ENCODE results near the gene KREMEN2. TPM values are rescaled to one million over a fixed set of nuclear protein-coding genes. Genes with fewer than 3 reads are reported as not detected.
"Not testable (repeated sequence)": the region's sequence is repeated elsewhere in the genome, so short reads cannot be mapped to it uniquely, and the experiment has no call there.

The KREMEN2 gene
- polyA plus RNA-seq, 4 donors = 0.15 to 0.54 (median 0.47) TPM; not detected in 1

DNA sequence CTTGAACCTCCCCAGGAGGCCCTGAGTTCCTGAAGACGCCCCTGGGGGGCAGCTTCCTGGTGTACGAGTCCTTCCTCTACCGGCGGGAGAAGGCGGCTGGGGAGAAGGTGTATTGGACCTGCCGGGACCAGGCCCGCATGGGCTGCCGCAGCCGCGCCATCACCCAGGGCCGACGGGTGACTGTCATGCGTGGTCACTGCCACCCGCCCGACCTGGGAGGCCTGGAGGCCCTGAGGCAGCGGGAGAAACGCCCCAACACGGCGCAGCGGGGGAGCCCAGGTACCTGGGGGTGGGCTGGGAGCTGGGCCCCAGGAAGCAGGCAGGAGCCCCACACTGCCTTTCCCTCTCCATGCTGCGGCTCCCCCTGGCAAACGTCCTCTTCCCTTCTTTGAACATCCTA lies 30.4 kb upstream of the KREMEN2 start:
- DNase-seq = no peak
- H3K36me3 ChIP-seq (ENCODE audit: control insufficient read depth in 3 of 3, insufficient read depth in 2 of 3, low read depth in 1 of 3, low read length in 3 of 3) = peaks cover 16 to 73% (median 18%) of the 10 kb centered on the region in 3 donors
- 86 to 93% (median 90%) methylated on average over 18 to 22 of the region's 22 CpGs for WGBS, 3 donors
- no peaks in the 10 kb centered on the region for H3K4me1 ChIP-seq (ENCODE audit: control insufficient read depth in 3 of 3, insufficient read depth in 2 of 3, low read depth in 1 of 3, low read length in 2 of 3)
- no peaks in the 10 kb centered on the region for H3K27me3 ChIP-seq (ENCODE audit: control insufficient read depth in 3 of 3, insufficient read depth in 3 of 3, low read length in 3 of 3)
- no peak for FAIRE-seq
- no peak overlapping the region for H3K4me3 ChIP-seq (ENCODE audit: low read depth in 1 of 3, low read length in 3 of 3)
- no peaks in the 10 kb centered on the region for H3K9me3 ChIP-seq (ENCODE audit: control insufficient read depth in 2 of 2, insufficient read depth in 1 of 2, low read depth in 1 of 2, low read length in 1 of 2)
- H3K27ac ChIP-seq (ENCODE audit: low read depth in 1 of 3, low read length in 2 of 3) = no peak overlapping the region

DNA sequence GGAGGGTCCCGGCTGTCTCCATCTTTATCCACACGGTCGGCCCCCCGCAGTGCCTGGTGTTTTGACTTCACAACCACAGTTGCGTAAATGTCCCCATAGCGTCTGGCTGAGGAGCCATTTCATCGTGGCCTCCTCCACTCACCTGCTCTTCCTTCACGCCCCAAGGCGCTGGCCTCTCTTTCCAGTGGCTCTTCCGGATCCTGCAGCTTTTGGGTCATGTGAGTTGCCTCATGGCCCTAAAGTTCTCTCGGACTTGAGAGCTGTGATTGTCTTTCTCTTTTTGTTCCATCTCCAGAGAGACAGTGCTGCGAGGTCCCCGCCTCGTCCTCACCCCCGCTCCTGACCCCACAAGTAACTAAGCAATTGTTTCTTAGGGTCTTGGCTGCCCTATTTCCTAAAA lies 29.6 kb upstream of the KREMEN2 start:
- 87 to 95% (median 92%) methylated on average over 15 of the region's 15 CpGs for WGBS, 3 donors
- H3K4me3 ChIP-seq (ENCODE audit: low read depth in 1 of 3, low read length in 3 of 3) = no peak overlapping the region
- H3K27ac ChIP-seq (ENCODE audit: low read depth in 1 of 3, low read length in 2 of 3) = no peak overlapping the region
- peaks cover 17 to 71% (median 18%) of the 10 kb centered on the region in 3 donors for H3K36me3 ChIP-seq (ENCODE audit: control insufficient read depth in 3 of 3, insufficient read depth in 2 of 3, low read depth in 1 of 3, low read length in 3 of 3)
- no peaks in the 10 kb centered on the region for H3K4me1 ChIP-seq (ENCODE audit: control insufficient read depth in 3 of 3, insufficient read depth in 2 of 3, low read depth in 1 of 3, low read length in 2 of 3)
- H3K27me3 ChIP-seq (ENCODE audit: control insufficient read depth in 3 of 3, insufficient read depth in 3 of 3, low read length in 3 of 3) = no peaks in the 10 kb centered on the region
- H3K9me3 ChIP-seq (ENCODE audit: control insufficient read depth in 2 of 2, insufficient read depth in 1 of 2, low read depth in 1 of 2, low read length in 1 of 2) = no peaks in the 10 kb centered on the region
- FAIRE-seq (no peak), DNase-seq (no peak)

- H3K4me3 ChIP-seq (ENCODE audit: low read depth in 1 of 3, low read length in 3 of 3) = no peak overlapping the region
- H3K36me3 ChIP-seq (ENCODE audit: control insufficient read depth in 3 of 3, insufficient read depth in 2 of 3, low read depth in 1 of 3, low read length in 3 of 3) = peaks cover 21 to 70% (median 23%) of the 10 kb centered on the region in 3 donors
- no peaks in the 10 kb centered on the region for H3K9me3 ChIP-seq (ENCODE audit: control insufficient read depth in 2 of 2, insufficient read depth in 1 of 2, low read depth in 1 of 2, low read length in 1 of 2)
- DNase-seq (no peak), FAIRE-seq (no peak)
- no peaks in the 10 kb centered on the region for H3K4me1 ChIP-seq (ENCODE audit: control insufficient read depth in 3 of 3, insufficient read depth in 2 of 3, low read depth in 1 of 3, low read length in 2 of 3)
- H3K27ac ChIP-seq (ENCODE audit: low read depth in 1 of 3, low read length in 2 of 3) = no peak overlapping the region
- H3K27me3 ChIP-seq (ENCODE audit: control insufficient read depth in 3 of 3, insufficient read depth in 3 of 3, low read length in 3 of 3) = no peaks in the 10 kb centered on the region
- WGBS, 3 donors = 87 to 94% (median 94%) methylated on average over 19 to 22 of the region's 22 CpGs
Observed at GRCh38 chr16:2936436-2937011, 27.6 kb upstream of the KREMEN2 start.

DNA sequence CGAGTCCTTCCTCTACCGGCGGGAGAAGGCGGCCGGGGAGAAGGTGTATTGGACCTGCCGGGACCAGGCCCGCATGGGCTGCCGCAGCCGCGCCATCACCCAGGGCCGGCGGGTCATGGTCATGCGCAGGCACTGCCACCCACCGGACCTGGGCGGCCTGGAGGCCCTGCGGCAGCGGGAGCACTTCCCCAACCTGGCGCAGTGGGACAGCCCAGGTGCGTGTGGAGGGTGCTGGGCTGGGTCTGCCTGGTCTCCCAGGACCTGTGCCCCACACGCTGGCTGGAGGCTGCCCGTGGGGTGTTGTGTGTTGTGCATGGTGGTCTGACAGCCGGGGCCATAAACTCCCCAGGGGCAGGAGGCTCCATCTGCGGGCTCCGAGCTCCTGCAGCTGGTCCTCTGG lies 26.9 kb upstream of the KREMEN2 start:
- H3K36me3 ChIP-seq (ENCODE audit: control insufficient read depth in 3 of 3, insufficient read depth in 2 of 3, low read depth in 1 of 3, low read length in 3 of 3) = peaks cover 21 to 70% (median 23%) of the 10 kb centered on the region in 3 donors
- H3K9me3 ChIP-seq (ENCODE audit: control insufficient read depth in 2 of 2, insufficient read depth in 1 of 2, low read depth in 1 of 2, low read length in 1 of 2) = no peaks in the 10 kb centered on the region
- WGBS, 3 donors = 92 to 98% (median 97%) methylated on average over 16 to 24 of the region's 24 CpGs
- H3K4me1 ChIP-seq (ENCODE audit: control insufficient read depth in 3 of 3, insufficient read depth in 2 of 3, low read depth in 1 of 3, low read length in 2 of 3) = no peaks in the 10 kb centered on the region
- no peak for FAIRE-seq
- DNase-seq = no peak
- H3K27me3 ChIP-seq (ENCODE audit: control insufficient read depth in 3 of 3, insufficient read depth in 3 of 3, low read length in 3 of 3) = no peaks in the 10 kb centered on the region
- no peak overlapping the region for H3K27ac ChIP-seq (ENCODE audit: low read depth in 1 of 3, low read length in 2 of 3)
- no peak overlapping the region for H3K4me3 ChIP-seq (ENCODE audit: low read depth in 1 of 3, low read length in 3 of 3)

GRCh38 chr16:2938206-2938605 lies 25.9 kb upstream of the KREMEN2 start:
- Histone ChIP-seq H3K27ac (ENCODE audit: low read depth in 1 of 3, low read length in 2 of 3) (no peak overlapping the region), H3K27me3 (ENCODE audit: control insufficient read depth in 3 of 3, insufficient read depth in 3 of 3, low read length in 3 of 3) (no peaks in the 10 kb centered on the region), H3K36me3 (ENCODE audit: control insufficient read depth in 3 of 3, insufficient read depth in 2 of 3, low read depth in 1 of 3, low read length in 3 of 3) (peaks cover 16 to 68% (median 21%) of the 10 kb centered on the region in 3 donors), H3K9me3 (ENCODE audit: control insufficient read depth in 2 of 2, insufficient read depth in 1 of 2, low read depth in 1 of 2, low read length in 1 of 2) (no peaks in the 10 kb centered on the region), H3K4me3 (ENCODE audit: low read depth in 1 of 3, low read length in 3 of 3) (no peak overlapping the region), H3K4me1 (ENCODE audit: control insufficient read depth in 3 of 3, insufficient read depth in 2 of 3, low read depth in 1 of 3, low read length in 2 of 3) (no peaks in the 10 kb centered on the region)
- no peak for FAIRE-seq
- 96 to 100% (median 96%) methylated on average over 12 of the region's 12 CpGs for WGBS, 3 donors
- no peak for DNase-seq

DNA sequence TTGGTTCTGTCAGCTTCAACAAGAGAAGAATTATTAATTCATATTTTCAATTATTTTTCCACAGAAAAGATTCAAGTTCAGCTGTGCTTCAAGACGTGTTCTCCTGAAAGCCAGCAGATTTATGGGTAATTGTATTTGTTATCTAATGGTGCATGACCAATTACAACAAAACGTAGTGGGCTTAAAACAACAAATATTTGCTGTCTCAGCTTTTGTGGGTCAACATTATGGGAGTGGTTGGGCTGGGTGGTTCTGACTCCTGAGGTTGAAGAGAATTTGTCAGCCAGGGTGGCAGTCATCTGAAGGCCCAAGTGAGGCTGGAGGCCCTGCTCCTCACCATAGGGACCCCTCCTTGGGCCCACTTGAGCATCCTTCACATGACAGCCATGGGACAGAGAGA lies 24.1 kb upstream of the KREMEN2 start:
- Histone ChIP-seq H3K9me3 (ENCODE audit: control insufficient read depth in 2 of 2, insufficient read depth in 1 of 2, low read depth in 1 of 2, low read length in 1 of 2) (no peaks in the 10 kb centered on the region), H3K27me3 (ENCODE audit: control insufficient read depth in 3 of 3, insufficient read depth in 3 of 3, low read length in 3 of 3) (no peaks in the 10 kb centered on the region), H3K27ac (ENCODE audit: low read depth in 1 of 3, low read length in 2 of 3) (no peak overlapping the region), H3K4me1 (ENCODE audit: control insufficient read depth in 3 of 3, insufficient read depth in 2 of 3, low read depth in 1 of 3, low read length in 2 of 3) (no peaks in the 10 kb centered on the region), H3K36me3 (ENCODE audit: control insufficient read depth in 3 of 3, insufficient read depth in 2 of 3, low read depth in 1 of 3, low read length in 3 of 3) (peaks cover 8 to 57% (median 18%) of the 10 kb centered on the region in 3 donors), H3K4me3 (ENCODE audit: low read depth in 1 of 3, low read length in 3 of 3) (no peak overlapping the region)
- 81 to 83% (median 83%) methylated on average over 2 of the region's 2 CpGs for WGBS, 3 donors
- DNase-seq (no peak), FAIRE-seq (no peak)

GRCh38 chr16:2942045-2942444 lies 22.0 kb upstream of the KREMEN2 start:
- Histone ChIP-seq H3K27me3 (ENCODE audit: control insufficient read depth in 3 of 3, insufficient read depth in 3 of 3, low read length in 3 of 3) (no peaks in the 10 kb centered on the region), H3K4me1 (ENCODE audit: control insufficient read depth in 3 of 3, insufficient read depth in 2 of 3, low read depth in 1 of 3, low read length in 2 of 3) (no peaks in the 10 kb centered on the region), H3K36me3 (ENCODE audit: control insufficient read depth in 3 of 3, insufficient read depth in 2 of 3, low read depth in 1 of 3, low read length in 3 of 3) (peaks cover 8 to 40% (median 12%) of the 10 kb centered on the region in 3 donors), H3K4me3 (ENCODE audit: low read depth in 1 of 3, low read length in 3 of 3) (no peak overlapping the region), H3K9me3 (ENCODE audit: control insufficient read depth in 2 of 2, insufficient read depth in 1 of 2, low read depth in 1 of 2, low read length in 1 of 2) (no peaks in the 10 kb centered on the region), H3K27ac (ENCODE audit: low read depth in 1 of 3, low read length in 2 of 3) (no peak overlapping the region)
- WGBS, 3 donors = 82 to 90% (median 90%) methylated on average over 4 of the region's 4 CpGs
- no peak for DNase-seq
- FAIRE-seq = no peak

- H3K9me3 ChIP-seq (ENCODE audit: control insufficient read depth in 2 of 2, insufficient read depth in 1 of 2, low read depth in 1 of 2, low read length in 1 of 2); H3K27me3 ChIP-seq (ENCODE audit: control insufficient read depth in 3 of 3, insufficient read depth in 3 of 3, low read length in 3 of 3); DNase-seq; H3K27ac ChIP-seq (ENCODE audit: low read depth in 1 of 3, low read length in 2 of 3); H3K4me1 ChIP-seq (ENCODE audit: control insufficient read depth in 3 of 3, insufficient read depth in 2 of 3, low read depth in 1 of 3, low read length in 2 of 3); H3K4me3 ChIP-seq (ENCODE audit: low read depth in 1 of 3, low read length in 3 of 3); FAIRE-seq: not testable (repeated sequence)
- 88 to 92% (median 88%) methylated on average over 12 of the region's 12 CpGs for WGBS, 3 donors
- H3K36me3 ChIP-seq (ENCODE audit: control insufficient read depth in 3 of 3, insufficient read depth in 2 of 3, low read depth in 1 of 3, low read length in 3 of 3) = peaks cover 5 to 28% (median 8%) of the 10 kb centered on the region in 3 donors
Observed at GRCh38 chr16:2943716-2944115, 20.4 kb upstream of the KREMEN2 start.

- Histone ChIP-seq H3K4me1 (ENCODE audit: control insufficient read depth in 3 of 3, insufficient read depth in 2 of 3, low read depth in 1 of 3, low read length in 2 of 3) (no peaks in the 10 kb centered on the region), H3K27me3 (ENCODE audit: control insufficient read depth in 3 of 3, insufficient read depth in 3 of 3, low read length in 3 of 3) (no peaks in the 10 kb centered on the region), H3K9me3 (ENCODE audit: control insufficient read depth in 2 of 2, insufficient read depth in 1 of 2, low read depth in 1 of 2, low read length in 1 of 2) (no peaks in the 10 kb centered on the region), H3K4me3 (ENCODE audit: low read depth in 1 of 3, low read length in 3 of 3) (no peak overlapping the region), H3K36me3 (ENCODE audit: control insufficient read depth in 3 of 3, insufficient read depth in 2 of 3, low read depth in 1 of 3, low read length in 3 of 3) (peaks cover 0 to 28% (median 0%) of the 10 kb centered on the region in 3 donors), H3K27ac (ENCODE audit: low read depth in 1 of 3, low read length in 2 of 3) (no peak overlapping the region)
- FAIRE-seq = no peak
- DNase-seq = no peak
- WGBS, 3 donors = 95 to 98% (median 97%) methylated on average over 4 of the region's 4 CpGs
Observed at GRCh38 chr16:2946649-2947048, 17.4 kb upstream of the KREMEN2 start.

All from small intestine (tissue), 7 donors.